ENCODE measurements around the gene IRAK3.

DNA sequence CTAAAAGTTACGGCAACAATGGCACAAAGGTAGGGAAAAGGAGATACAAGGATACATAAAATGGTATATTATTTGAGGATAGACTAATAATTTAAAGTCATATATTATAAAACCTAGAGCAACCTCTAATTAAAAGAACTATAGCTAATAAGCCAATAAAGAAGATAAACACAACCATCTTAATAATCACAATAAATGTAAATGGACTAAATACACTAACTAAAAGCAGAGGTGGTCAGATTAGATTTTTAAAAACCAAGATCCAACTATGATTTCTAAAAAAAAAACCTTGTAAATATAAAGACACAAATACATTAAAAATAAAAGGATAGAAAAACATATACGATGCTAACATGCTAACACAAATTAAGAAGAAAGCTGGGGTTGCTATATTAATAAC, 47.7 kb upstream of the IRAK3 start:
- TF ChIP-seq, protein P1, sequence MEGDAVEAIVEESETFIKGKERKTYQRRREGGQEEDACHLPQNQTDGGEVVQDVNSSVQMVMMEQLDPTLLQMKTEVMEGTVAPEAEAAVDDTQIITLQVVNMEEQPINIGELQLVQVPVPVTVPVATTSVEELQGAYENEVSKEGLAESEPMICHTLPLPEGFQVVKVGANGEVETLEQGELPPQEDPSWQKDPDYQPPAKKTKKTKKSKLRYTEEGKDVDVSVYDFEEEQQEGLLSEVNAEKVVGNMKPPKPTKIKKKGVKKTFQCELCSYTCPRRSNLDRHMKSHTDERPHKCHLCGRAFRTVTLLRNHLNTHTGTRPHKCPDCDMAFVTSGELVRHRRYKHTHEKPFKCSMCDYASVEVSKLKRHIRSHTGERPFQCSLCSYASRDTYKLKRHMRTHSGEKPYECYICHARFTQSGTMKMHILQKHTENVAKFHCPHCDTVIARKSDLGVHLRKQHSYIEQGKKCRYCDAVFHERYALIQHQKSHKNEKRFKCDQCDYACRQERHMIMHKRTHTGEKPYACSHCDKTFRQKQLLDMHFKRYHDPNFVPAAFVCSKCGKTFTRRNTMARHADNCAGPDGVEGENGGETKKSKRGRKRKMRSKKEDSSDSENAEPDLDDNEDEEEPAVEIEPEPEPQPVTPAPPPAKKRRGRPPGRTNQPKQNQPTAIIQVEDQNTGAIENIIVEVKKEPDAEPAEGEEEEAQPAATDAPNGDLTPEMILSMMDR (IDR thresholded peaks at IDR 0.05; ENCODE audit: insufficient read depth, low read length, poor library complexity, severe bottlenecking): no peak
- TF ChIP-seq EZH2phosphoT487 (conservative IDR thresholded peaks at IDR 0.05; ENCODE audit: low read length): no peak

Measured in SU-DHL-6 (cell line).